G401.6 (cell line): ENCODE measurements around the gene SEMA3D.
A peak's percentile ranks its signal among the peaks of the same experiment; 100 is the strongest.
"Not testable (repeated sequence)": the region's sequence is repeated elsewhere in the genome, so short reads cannot be mapped to it uniquely, and the experiment has no call there.

Source experiments
- FAIRE-seq: peaks from 2 replicates; lab custom pipeline; 2012; peaks lifted over from hg19 to GRCh38; lab: Jason Lieb, UNC

The SEMA3D gene

GRCh38 chr7:85030893-85031292 lies 156.0 kb downstream of the SEMA3D start:
- FAIRE-seq = peak; percentile 97

- FAIRE-seq = no peak
Measured at GRCh38 chr7:85025312-85025756, 161.5 kb downstream of the SEMA3D start.

- no peak for FAIRE-seq
Measured at GRCh38 chr7:85023916-85024315, 162.9 kb downstream of the SEMA3D start.

GRCh38 chr7:85023066-85023712 lies 163.7 kb downstream of the SEMA3D start:
- FAIRE-seq = peak; percentile 98

GRCh38 chr7:85022064-85022697 lies 164.7 kb downstream of the SEMA3D start:
- FAIRE-seq = peak; percentile 8

- FAIRE-seq = no peak
Measured at GRCh38 chr7:85021101-85021704, 165.7 kb downstream of the SEMA3D start.

- FAIRE-seq = no peak
Measured at GRCh38 chr7:85019778-85020177, 167.1 kb downstream of the SEMA3D start.

GRCh38 chr7:85019176-85019575 lies 167.7 kb downstream of the SEMA3D start:
- peak; percentile 97 for FAIRE-seq

- FAIRE-seq = no peak
Measured at GRCh38 chr7:85018498-85018897, 168.4 kb downstream of the SEMA3D start.

GRCh38 chr7:85016286-85016685 lies 170.6 kb downstream of the SEMA3D start:
- no peak for FAIRE-seq

- no peak for FAIRE-seq
Measured at GRCh38 chr7:85014936-85015660, 171.8 kb downstream of the SEMA3D start.

GRCh38 chr7:85011127-85011526 lies 175.7 kb downstream of the SEMA3D start:
- peak; percentile 81 for FAIRE-seq

- no peak for FAIRE-seq
Measured at GRCh38 chr7:85010306-85010705, 176.6 kb downstream of the SEMA3D start.

GRCh38 chr7:85006754-85007153 lies 180.1 kb downstream of the SEMA3D start:
- FAIRE-seq = peak; percentile 91

- FAIRE-seq = peak; percentile 97
Measured at GRCh38 chr7:85004402-85004801, 182.5 kb downstream of the SEMA3D start.

GRCh38 chr7:85001495-85002345 lies 185.1 kb downstream of the SEMA3D start:
- peak; percentile 97 for FAIRE-seq

GRCh38 chr7:85000735-85001350 lies 186.0 kb downstream of the SEMA3D start:
- no peak for FAIRE-seq

GRCh38 chr7:84999450-84999849 lies 187.4 kb downstream of the SEMA3D start:
- FAIRE-seq = no peak

GRCh38 chr7:84998665-84999064 lies 188.2 kb downstream of the SEMA3D start:
- peak; percentile 78 for FAIRE-seq

- FAIRE-seq = peak; percentile 60
Measured at GRCh38 chr7:84997626-84998025, 189.2 kb downstream of the SEMA3D start.

- FAIRE-seq = not testable (repeated sequence)
Measured at GRCh38 chr7:84992954-84993353, 193.9 kb downstream of the SEMA3D start.
